Measurements from ENCODE around the gene DIO3.

DIO3 gene

DNA sequence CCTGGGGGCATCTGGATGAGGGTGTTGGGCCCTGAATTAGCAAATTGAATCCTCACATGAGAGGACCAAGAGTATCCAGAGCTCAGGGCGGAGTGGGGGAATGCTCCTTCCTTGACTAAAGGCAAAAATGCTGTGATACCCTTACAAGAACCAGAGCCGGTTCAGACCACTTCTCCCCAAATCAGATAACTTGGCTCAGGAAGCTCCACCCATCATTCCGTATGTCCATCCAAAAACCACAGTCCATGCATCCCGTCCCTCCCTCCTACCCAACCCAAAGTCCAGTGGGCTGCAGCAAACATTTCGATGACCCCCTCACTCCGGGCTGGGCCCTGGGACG, 22.4 kb downstream of the DIO3 start:
- no peak for DNase-seq

DNA sequence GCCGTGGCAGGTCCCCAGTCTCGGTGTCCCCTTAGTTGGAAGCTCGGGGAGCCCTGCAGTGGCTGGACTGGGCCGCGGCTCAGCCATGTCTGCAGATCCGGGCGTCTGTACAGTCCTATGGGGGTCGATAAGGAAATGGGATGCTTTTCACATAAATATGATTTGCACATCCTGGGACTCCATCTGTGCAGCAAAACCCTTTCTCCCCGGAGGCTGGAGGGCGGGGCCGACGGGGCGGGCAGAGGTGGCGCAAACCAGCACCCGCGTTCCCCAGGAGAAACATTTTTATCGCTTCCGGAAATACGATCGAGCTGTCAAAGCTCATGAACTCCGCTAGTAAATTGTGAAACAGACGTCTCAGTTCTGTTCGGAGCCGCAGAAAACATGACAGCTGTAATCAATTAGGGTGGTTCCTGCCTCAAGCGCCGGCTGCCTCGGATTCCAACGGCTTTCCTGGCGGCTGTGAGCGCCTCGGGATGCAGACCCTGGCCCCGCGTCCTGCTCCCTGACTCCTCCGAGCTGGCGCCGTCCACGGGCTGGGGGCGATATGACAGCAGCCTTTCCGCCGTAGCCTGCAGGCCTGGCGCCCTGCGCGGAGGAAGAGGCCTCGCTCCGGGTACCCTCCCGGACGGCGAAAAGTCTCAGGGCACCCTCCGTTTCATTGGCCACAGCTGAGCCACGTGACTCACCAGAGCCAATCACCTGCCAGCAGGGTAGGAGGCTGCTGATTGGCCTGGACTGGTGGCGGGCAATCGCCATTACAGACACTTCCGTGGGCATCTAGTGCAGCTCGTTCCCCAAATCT, 23.0 kb downstream of the DIO3 start:
- no peak for DNase-seq

DNA sequence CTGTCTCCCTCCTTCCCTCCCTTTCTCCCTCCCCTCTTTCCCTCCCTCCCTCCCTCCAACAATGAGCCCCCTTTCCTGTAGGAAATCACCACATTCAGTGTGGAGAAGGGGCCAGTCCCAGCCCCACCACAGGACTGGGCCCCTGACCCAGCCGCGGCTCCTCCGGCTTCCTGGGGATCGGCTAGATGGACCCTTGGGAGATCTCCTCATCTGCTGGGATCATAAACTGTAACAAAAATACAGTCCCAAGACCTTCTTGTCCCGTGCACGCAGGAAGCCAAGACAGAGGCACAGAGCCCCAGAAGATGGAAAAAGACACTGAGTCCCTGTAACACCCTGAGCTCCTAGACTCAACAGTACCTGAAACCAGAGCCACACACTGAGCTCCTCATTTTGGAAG, 23.9 kb downstream of the DIO3 start:
- no peak for DNase-seq

DNA sequence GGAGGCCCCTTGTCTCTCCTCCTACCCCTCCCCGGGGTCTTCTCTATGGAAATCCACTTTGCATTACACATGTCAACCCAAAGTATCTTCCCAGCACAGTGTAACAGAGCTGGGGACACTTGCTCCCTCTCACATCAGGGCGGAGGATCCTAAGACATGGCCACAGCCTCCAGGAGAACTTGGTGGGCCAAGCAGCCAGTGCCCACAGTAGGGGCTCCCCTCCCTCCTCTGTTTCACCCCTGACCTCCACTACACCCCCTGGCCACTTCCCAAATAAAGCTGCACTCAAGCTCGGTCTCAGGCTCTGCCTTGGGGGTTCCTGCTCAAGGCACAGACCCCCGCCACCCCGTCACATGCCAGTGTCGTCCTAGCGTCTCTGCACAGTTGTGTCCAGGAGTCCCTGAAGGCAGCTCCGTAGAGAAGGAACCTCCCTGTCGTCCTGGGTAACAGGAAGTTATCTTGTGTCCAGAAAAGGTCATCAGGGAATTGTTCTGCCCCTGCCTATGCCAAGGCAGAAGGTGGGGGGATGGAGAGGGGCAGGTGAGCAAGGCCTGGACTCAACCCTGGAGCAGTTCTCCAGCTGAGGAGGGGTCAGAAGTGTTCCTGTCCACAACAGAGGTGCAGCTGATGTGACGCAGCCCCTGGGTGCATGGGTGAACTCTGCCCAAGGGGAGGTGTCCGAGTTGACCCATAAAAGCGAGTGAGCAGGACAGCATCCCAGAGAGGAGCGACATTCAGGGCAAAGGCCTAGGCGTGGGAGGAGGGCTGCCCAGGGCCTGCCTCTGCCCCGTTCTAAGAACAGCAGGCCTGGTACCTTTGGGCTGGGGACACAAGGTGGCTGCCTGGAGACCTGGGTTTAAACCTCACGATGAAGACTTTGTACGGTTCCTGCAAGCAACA, 25.5 kb downstream of the DIO3 start:
- DNase-seq: no peak

DNA sequence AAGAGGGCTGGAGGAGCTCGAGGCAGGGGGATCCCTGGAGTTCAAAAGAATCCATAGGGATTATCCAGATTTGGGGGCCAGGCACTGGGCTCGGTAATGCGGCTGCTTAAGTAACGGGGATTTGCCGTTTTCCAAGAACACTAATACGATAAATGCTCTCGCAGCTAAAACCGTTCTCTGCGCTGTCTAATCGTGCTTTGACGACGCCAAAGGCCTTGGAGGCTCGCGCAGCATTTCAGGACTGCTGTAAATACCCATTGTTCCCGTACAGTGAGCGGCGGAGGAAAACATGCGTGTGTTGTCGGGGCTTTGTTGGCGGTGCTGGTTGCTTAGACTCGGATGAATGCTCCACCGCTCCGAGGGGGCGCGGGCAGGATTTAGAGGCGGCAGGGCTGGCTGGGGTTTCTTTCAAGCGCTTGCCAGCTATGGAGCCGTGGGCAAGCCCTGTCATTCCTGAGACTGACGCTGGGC, 26.2 kb downstream of the DIO3 start:
- DNase-seq: no peak

DNA sequence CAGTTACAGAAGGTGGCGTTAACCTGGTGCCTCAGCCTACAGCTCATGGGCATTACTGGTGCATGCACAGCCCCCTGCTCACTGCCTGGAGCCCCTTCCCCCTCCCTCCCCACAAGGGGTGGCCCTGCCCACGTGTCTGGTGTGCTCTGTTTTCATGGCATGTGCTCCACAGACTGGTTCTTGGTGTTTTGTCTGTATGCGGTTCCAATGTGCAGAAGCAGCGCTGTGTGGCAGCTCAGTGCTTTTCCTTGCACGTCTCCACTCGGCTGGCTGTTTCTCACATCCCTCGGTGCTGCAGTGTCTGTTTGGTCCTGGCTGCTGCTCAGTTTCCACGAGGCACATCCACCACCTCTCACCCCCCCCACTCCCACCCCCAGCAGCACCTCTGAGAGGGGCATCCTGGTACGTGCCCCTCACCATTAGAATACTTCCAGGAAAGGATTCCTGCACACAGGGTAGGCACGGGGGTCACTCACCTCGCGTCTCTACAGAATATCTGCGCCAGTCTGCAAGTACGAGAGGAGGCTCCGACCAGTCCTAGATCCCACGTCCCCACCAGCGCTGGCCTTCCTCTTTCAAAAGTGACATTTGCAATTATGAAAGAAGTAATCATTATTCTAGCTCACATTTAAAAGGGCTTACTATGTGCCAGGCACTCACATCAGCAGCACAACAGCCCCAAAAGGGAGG, 27.1 kb downstream of the DIO3 start:
- no peak for DNase-seq

DNA sequence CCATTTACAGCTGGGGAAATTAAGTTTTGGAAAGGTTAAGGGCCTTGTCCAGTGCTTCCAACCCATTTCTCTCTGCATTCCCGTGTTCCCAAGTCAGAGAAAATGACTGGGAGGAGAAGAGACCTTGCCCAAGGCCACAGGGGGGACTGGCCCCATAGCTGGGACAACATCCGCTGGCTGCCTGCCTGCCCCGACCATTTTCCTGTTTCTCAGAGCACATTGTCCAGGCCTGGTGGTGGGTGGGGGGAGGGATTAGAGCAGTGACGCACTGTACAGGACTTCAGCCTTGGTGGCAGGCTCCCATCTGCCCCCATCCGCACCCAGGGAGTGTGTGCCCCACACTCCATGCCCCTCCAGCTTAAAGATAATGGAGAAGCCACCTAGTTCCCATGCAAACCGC, 27.7 kb downstream of the DIO3 start:
- no peak for DNase-seq

DNA sequence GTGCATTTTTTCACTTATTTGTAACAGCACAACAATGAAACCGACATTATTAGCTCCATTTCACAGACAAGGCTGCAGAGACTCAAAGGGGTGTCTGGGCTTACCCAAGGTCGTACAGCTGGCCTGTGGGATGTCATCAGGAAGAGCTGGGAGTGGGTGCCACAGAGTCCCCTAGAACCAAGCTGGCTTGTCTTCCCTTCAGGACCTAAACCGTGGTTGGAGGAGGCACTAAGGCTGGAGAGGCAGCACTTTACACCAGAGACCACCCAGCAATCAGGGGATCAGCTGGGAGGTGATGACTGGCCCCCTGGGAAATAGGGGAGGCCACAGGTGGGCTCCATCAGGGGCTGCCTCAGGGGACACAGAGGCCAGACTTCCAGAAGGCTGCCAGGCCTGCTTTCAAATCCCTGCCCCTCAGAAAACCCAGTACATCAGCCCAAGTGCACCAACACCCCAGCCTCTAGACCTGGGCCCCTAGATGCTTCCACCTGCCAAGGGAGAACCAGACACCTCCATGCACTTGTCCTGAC, 28.3 kb downstream of the DIO3 start:
- DNase-seq: no peak

DNA sequence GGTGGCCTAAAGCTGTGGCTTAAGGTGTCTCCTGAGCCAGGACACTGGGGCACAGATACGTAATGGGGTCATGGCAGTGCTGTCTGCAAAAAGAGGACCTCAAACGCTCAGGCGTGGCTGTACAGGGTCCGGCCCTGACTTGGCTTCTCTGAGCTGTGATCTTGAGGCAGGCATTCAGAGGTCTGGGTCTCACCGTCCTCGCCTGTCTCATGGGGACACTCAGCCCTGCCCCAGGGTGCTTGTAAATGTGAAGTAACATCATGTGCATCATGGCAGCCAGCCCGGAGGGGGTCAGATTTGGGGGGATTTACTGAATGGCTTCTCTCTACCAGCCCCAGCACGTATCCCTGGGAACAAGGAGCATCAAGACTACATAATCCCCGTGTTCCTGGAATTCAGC, 28.8 kb downstream of the DIO3 start:
- DNase-seq: no peak

DNA sequence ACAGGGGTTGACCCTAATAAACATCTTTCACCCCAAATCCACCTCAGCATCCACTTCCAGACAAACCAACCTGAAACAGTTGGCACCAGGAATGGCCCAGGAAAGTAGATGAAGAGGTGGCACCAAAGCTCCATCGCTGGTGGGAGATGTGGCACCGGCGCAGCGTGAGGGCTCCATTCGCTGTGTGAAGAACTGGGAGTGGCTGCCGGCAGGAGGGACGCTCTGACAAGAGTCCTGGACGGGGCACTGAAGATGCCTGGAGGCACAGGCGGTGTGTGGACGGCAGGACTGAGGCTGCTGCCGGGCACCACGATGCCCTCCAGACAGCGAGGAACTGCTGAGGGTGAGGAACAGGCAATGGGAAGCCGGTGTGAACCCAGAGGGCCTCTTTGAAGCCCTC, 29.3 kb downstream of the DIO3 start:
- DNase-seq: no peak

DNA sequence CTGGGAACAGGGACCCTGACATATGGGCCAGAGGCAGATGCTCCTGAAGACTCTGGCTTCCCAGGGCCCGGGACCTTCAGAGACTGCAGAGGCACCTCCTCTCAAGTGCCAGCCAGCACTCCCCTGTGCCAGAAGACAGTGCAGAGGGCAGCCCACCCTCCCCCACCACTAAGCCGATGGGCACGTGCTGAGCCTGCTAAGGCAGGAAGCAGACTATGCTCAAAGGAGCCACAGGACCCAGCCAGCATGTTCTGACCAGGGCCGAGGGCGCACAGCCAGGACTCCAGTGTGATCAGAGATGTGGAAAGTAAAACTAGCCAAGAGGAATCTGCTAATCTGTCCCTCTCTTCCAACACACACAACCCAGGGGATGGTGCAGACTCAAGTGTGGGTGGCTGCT, 29.8 kb downstream of the DIO3 start:
- DNase-seq: no peak

DNA sequence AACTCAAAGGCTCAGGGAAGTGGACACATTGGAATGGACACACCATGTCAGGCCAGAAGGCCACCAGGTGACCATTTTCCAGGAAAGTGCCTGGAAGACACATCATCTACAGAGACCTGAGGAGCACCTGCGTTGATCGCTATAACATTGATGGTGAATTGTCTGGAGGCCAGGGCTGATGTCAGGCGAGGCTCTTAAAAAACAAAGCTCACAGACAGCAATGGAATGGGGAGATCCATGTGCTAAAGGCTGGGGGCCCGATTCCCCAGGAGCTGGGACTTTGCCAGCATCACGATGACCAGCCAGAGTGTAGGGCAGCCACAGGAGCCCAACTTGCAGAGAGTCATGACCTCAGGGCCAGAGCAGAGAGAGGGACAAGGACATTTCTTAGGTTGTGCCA, 30.3 kb downstream of the DIO3 start:
- no peak for DNase-seq

DNA sequence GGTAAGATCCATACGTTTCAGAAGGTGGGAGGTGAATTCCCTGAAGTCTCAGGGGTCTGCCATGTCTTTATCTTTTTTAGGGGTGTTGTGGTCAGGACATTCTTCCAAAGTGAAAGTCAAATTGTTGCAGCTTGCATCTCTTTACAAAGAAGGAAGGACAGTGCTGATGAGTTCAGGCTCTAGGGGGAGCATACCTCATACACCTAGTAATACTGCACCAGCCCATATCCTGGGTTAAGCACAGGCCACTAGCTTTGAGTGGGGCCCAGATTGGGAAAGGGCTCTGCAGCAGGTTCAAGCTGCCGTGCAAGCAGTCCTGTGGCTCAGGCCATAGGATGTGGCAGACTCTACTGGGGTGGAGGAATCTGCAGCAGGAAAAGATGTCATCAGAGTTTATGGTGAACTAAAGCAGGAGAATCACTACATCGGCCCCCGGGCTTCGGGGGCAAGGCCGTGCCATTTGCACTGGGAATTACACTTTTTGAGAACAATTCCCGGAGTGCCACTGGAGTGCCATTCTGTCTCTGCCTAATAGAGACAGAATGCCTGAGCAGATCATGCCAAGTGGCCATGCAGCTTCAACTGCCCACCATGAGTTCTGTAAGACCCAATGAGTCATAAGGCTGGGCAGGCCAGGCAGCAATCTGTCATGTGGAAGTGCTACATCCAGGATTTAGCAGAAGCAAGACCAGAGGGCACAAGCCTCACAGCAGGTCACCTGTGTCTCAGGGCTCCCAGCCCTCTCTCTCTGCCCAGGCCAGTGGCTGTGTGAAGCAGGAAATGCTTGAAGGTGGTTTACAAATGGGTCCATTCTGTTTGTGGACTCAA, 32.3 kb downstream of the DIO3 start:
- DNase-seq: no peak

DNA sequence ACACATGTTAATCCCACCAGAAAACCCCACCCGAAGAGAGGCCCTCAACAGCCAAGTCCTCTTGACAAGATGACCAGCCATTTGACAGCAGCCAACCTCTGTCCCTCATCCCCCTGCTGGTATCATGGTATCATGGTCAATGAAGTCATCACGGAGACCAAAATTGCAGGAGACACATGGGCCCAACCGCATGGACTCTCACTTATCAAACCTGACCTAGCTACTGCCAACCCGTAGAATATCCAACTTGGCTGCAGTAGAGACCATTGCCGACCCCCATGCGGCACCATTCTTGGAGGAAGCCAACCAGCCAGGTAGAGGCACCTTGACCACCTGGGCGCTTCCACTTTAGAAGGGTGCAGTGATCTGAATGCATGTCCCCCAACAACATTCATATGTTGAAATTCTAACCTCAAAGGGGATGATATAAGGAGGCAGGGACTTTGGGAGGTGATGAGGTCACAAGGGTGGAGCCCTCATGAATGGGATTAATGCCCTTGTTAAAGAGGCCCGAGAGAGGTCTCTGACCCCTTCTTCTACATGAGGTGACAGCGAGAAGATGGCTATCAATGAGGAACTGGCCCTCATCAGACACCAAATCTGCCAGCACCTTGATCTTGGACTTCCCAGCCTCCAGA, 33.3 kb downstream of the DIO3 start:
- no peak for DNase-seq

DNA sequence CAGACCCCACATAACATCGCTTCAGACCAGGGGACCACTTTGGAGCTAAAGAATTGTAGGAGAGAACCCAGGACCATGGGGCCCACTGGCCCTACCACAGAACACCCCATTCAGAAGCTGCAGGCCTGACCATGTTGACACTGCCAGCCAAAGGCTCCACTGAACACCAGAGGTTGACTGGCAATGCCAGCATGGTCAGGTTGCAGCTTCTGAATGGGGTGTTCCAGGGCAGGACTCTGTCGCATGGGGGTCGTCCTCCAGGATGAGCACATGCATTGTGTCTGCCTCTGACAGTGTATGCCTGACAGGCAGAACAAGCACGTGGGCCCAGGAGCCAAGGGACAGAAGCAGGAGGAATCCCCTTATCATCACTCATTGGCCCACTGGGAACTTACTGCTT, 34.1 kb downstream of the DIO3 start:
- DNase-seq: no peak

DNA sequence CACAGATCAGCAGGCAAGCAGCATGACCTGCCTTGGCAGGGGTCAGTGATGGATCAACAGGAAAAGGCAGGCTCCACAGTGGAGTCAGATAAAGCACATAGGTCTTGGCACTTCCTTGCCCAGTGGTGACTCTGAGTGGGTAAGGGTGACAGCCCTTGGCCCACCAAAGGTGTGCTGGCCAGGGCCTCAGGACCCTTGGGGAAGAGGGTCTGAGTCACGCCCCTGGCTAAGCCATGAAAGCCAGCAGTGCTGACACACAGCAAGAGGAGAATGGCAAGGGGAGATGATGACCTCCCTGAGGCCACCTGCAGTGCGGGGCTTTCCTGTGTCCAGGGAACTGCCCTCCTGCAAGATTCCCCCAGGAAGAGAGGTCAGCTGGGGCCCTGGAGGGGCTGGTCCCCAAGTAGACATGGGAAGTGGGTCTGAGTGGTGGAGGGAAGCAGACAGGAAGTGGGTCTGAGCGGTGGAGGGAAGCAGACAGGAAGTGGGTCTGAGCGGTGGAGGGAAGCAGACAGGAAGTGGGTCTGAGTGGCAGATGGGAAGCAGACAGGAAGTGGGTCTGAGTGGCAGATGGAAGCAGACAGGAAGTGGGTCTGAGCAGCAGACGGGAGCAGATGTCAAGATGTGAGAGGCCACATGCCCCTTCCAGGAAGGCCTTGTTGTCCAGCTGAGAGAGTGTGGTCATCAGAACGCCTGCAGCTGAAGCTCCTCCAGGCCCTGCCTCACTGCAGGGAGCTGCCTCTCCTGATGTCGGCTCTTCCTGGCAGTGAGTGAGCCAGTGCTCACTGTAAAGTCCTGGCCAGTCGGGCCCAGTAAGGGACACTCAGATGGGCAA, 34.8 kb downstream of the DIO3 start:
- DNase-seq: no peak

DNA sequence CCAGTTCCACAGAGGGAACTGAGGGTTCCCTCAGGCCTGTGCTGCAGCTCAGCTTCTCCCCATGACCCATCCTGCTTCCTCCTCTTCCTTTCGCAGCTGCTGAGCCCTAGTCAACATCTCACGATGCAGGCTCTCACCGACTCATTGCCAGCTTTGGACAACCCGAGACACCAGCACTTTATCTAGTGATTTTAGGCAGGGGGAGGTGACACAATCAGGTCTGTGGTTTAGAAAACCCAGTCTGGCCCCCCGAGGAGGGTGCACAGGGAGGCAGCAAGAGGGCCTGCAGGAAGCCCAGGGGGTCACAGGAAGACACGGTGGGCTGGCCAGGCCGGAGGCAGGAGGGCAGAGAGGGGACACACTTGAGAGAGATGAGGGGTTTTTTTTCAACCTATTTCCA, 35.4 kb downstream of the DIO3 start:
- DNase-seq: no peak

DNA sequence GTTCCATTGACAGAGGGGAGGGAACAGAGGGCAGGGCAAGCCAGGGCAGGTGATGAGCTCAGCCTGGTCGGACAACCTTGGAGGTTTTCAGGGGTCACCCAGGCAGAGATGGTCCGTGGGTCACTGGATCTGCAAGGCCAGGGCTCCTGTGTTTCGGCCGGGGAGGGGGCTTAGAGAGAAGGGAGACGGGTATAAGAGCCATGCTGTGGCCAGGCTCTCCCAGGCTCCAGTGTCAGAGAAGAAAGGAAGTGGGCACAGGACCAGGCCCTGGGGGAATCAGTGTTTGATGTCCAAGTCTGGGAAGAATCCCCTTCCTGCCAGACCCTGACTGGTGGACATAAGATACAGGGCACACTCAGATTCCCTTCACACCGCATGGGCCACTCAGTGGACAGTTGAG, 36.9 kb downstream of the DIO3 start:
- no peak for DNase-seq

DNA sequence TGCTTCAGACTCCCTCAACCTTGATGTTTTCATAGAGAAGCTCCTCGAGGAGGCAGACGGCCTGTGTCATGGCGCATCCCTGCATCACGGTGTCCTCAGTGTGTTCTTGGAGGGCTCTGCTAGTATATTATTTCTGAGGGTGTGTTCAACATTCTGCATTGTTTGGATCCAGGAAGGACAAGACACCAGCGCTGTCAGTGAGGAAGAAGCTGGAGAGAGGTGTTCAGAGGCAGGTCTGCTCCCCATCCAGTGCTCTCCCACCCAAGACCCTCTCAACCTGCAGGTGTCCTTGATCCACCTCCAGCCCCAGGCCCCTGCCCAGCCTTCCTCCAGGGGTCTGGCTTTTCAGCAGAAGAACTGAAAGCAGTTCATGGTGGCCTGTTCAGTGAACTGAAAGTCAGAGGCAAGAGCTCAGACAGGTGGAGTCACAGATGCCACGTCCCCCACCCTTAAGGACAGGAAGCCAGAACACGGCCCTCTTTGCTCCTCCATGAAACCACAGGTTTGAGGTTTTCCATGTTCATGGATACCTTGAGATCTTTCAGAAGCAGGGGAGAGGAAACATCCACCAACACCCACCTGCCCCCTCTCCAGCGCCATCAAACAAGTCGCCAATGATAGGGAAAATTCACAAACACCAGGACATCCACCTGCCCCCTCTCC, 37.4 kb downstream of the DIO3 start:
- DNase-seq: no peak

DNA sequence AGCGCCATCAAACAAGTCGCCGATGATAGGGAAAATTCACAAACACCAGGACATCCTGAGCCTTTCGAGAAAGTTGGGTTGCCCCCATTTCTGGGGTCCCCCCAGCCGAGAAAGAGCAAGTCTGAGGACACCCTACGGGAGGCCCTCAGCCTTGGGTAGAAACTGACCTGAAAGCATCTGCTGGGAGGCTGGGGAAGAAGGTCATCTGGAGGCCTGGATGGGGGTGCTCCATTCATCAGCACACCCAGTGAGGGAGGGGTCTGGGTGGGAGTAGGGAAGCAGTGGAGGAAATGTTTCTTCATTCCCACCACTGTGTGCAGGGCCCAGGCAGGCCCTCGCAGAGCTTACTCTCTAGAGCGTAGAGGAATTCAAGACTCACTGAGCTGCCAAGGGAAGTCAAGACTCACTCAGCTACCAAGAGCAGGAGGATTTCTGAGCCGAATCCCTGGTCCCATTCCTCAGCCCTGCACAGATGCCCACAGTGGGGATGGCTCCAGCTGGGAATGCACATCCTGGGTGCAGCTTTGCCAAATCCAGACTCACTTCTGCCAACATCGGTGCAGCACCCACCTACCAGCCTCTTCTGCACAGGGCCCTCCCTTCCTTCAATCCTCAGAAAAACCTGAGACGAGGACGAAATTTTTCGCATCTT, 38.1 kb downstream of the DIO3 start:
- DNase-seq: no peak

All from C1 segment of cervical spinal cord (tissue), 14 donors.